HG02884 (cell line): ENCODE results near the gene ATP6V1F.
"Not testable (repeated sequence)": the region's sequence is repeated elsewhere in the genome, so short reads cannot be mapped to it uniquely, and the experiment has no call there.

ENCODE experiments used
- ATAC-seq: cut with Tn5 transposase; IDR thresholded peaks from one replicate; pipeline ENCODE4 v1.9.1; 2021; ENCODE audit warnings: mild to moderate bottlenecking, moderate library complexity; ENCODE audit not compliant: unreplicated experiment

The ATP6V1F gene

GRCh38 chr7:128894101-128894440, 31.4 kb downstream of the ATP6V1F start:
- ATAC-seq: no peak

GRCh38 chr7:128895320-128895719, 32.7 kb downstream of the ATP6V1F start:
- ATAC-seq: no peak

- no peak for ATAC-seq
Measured at GRCh38 chr7:128899392-128899791, 36.7 kb downstream of the ATP6V1F start.

GRCh38 chr7:128900237-128900636, 37.6 kb downstream of the ATP6V1F start:
- no peak for ATAC-seq

GRCh38 chr7:128902761-128903585, 40.3 kb downstream of the ATP6V1F start:
- ATAC-seq: no peak

- ATAC-seq: no peak
Measured at GRCh38 chr7:128903621-128904361, 41.1 kb downstream of the ATP6V1F start.

GRCh38 chr7:128904381-128905197, 41.9 kb downstream of the ATP6V1F start:
- no peak for ATAC-seq

- no peak for ATAC-seq
Measured at GRCh38 chr7:128906001-128906765, 43.5 kb downstream of the ATP6V1F start.

GRCh38 chr7:128906766-128907559, 44.3 kb downstream of the ATP6V1F start:
- ATAC-seq: no peak

GRCh38 chr7:128908750-128909624, 46.3 kb downstream of the ATP6V1F start:
- ATAC-seq: no peak

GRCh38 chr7:128909625-128910568, 47.2 kb downstream of the ATP6V1F start:
- ATAC-seq: no peak

- ATAC-seq: no peak
Measured at GRCh38 chr7:128910569-128910945, 47.9 kb downstream of the ATP6V1F start, which contains the start of gene KCP. TSS of gene KCP (minus strand) at chr7:128910709. CDS start at chr7:128910676, 33 bp downstream.

- ATAC-seq: no peak
Measured at GRCh38 chr7:128911423-128912031, 48.9 kb downstream of the ATP6V1F start.

GRCh38 chr7:128912281-128912680, 49.6 kb downstream of the ATP6V1F start:
- no peak for ATAC-seq

GRCh38 chr7:128912709-128913495, 50.2 kb downstream of the ATP6V1F start:
- not testable (repeated sequence) for ATAC-seq

- no peak for ATAC-seq
Measured at GRCh38 chr7:128913870-128914565, 51.4 kb downstream of the ATP6V1F start.
